KOPT-K1 (cell line): ENCODE results near the gene KYAT1.

Experiments used
- H3K27ac ChIP-seq: fragments of 200-600 bp; sonication (generic); 2 replicates; pipeline ENCODE4 v1.5.1; 2016; ENCODE audit warnings: antibody characterized with exemption, mild to moderate bottlenecking, low read depth, low read length; ENCODE audit not compliant: poor library complexity, severe bottlenecking
- H3K36me3 ChIP-seq: fragments of 200-600 bp; sonication (generic); 2 replicates; pipeline ENCODE4 v1.5.1; 2017; ENCODE audit warnings: antibody characterized with exemption, mild to moderate bottlenecking, low read length, moderate library complexity; ENCODE audit not compliant: insufficient read depth
- H3K9me3 ChIP-seq: fragments of 200-600 bp; sonication (generic); 2 replicates; pipeline ENCODE4 v1.5.1; 2017; ENCODE audit warnings: antibody characterized with exemption, low read length, mild to moderate bottlenecking; ENCODE audit not compliant: insufficient read depth, poor library complexity, severe bottlenecking

The KYAT1 gene

GRCh38 chr9:128913048-128913900 is 31.5 kb upstream of the KYAT1 start:
- Histone ChIP-seq H3K27ac (no peak overlapping the region), H3K36me3 (peaks cover 73% of the 10 kb centered on the region)

DNA sequence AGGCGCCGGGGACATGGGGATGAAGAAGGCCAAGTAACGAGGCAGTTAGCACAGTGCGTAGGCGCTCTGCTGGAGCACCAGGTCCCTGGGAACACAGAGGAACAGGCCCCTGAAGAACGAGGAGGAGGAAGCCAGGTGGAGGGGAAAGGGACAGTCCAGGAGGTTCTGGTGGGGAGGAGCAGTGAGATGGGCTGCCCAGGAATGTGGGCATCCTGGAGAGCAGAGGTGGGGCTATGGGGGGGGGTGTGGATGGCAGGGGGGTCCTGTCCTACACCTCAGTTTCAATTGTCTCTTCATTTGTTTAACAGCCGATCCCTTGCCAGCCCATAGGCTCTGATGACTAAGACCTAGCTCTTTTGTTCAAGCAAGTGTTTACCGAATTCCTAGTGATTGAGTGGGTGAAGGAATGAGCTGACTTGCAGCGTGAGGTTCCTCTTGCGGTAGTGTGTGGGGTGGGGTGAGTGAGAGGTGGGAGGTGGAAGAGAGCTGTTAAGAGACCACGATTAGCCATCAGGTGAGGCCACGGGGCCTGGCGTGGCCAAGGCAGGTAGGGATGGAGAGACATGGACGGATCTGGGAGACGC is 30.6 kb upstream of the KYAT1 start:
- peaks cover 73% of the 10 kb centered on the region for H3K36me3 ChIP-seq
- no peak overlapping the region for H3K27ac ChIP-seq
- H3K9me3 ChIP-seq = no peaks in the 10 kb centered on the region

More at GRCh38 chr9:128913048-128913900, 31.5 kb upstream of the KYAT1 start:
- H3K9me3 ChIP-seq = no peaks in the 10 kb centered on the region

- Histone ChIP-seq H3K27ac (no peak overlapping the region), H3K36me3 (peaks cover 75% of the 10 kb centered on the region), H3K9me3 (no peaks in the 10 kb centered on the region)
Measured at GRCh38 chr9:128911529-128912035, 29.8 kb upstream of the KYAT1 start.

GRCh38 chr9:128910906-128911305 is 29.2 kb upstream of the KYAT1 start:
- Histone ChIP-seq H3K36me3 (peaks cover 70% of the 10 kb centered on the region), H3K9me3 (no peaks in the 10 kb centered on the region), H3K27ac (no peak overlapping the region)

GRCh38 chr9:128909859-128910258 is 28.1 kb upstream of the KYAT1 start:
- Histone ChIP-seq H3K9me3 (no peaks in the 10 kb centered on the region), H3K36me3 (peaks cover 69% of the 10 kb centered on the region), H3K27ac (no peak overlapping the region)

DNA sequence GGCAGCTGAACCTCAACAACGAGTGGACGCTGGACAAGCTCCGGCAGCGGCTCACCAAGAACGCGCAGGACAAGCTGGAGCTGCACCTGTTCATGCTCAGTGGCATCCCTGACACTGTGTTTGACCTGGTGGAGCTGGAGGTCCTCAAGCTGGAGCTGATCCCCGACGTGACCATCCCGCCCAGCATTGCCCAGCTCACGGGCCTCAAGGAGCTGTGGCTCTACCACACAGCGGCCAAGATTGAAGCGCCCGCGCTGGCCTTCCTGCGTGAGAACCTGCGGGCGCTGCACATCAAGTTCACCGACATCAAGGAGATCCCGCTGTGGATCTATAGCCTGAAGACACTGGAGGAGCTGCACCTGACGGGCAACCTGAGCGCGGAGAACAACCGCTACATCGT is 26.6 kb upstream of the KYAT1 start:
- H3K9me3 ChIP-seq = no peaks in the 10 kb centered on the region
- peaks cover 56% of the 10 kb centered on the region for H3K36me3 ChIP-seq

GRCh38 chr9:128906741-128907140 is 25.0 kb upstream of the KYAT1 start:
- H3K9me3 ChIP-seq = no peaks in the 10 kb centered on the region
- H3K36me3 ChIP-seq = peaks cover 43% of the 10 kb centered on the region
- no peak overlapping the region for H3K27ac ChIP-seq

More for the DNA sequence above, 26.6 kb upstream of the KYAT1 start:
- no peak overlapping the region for H3K27ac ChIP-seq

- peaks cover 42% of the 10 kb centered on the region for H3K36me3 ChIP-seq
- no peaks in the 10 kb centered on the region for H3K9me3 ChIP-seq
- H3K27ac ChIP-seq = no peak overlapping the region
Measured at GRCh38 chr9:128905964-128906363, 24.2 kb upstream of the KYAT1 start.

DNA sequence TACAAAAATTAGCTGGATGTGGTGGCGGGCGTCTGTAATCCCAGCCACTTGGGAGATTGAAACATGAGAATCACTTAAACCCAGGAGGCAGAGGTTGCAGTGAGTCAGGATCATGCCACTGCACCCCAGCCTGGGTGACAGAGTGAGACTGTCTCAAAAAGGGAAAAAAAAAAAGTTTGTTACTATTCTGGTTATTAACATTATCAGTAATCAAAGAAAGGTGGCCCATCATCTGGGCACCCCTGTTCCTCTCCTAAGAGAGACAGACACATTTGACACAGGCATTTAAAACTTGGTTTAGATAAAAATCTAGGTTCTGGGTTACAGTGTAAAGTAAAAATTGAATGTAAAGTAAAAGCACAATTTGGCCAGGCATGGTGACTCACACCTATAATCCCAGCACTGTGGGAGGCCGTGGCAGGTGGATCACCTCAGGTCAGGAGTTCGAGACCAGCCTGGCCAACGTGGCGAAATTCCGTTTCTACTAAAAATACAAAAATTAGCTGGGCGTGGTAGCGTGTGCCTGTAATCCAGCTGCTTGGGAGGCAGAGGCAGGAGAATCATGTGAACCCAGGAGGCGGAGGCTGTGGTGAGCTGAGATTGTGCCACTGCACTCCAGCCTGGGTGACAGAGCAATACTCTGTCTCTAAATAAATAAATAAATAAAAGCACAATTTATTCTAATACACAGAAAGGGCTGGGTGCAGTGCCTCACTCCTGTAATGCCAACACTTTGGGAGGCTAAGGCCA is 22.3 kb upstream of the KYAT1 start:
- Histone ChIP-seq H3K9me3 (no peaks in the 10 kb centered on the region), H3K27ac (no peak overlapping the region), H3K36me3 (peaks cover 26% of the 10 kb centered on the region)

GRCh38 chr9:128903079-128903461 is 21.3 kb upstream of the KYAT1 start:
- H3K9me3 ChIP-seq = no peaks in the 10 kb centered on the region
- peak overlapping the region; percentile 84 for H3K27ac ChIP-seq
- peaks cover 22% of the 10 kb centered on the region for H3K36me3 ChIP-seq

- no peaks in the 10 kb centered on the region for H3K9me3 ChIP-seq
- peak overlapping the region; percentile 84 for H3K27ac ChIP-seq
- H3K36me3 ChIP-seq = peaks cover 17% of the 10 kb centered on the region; the same call in 1 of the 2 replicates
Measured at GRCh38 chr9:128902351-128903078, 20.8 kb upstream of the KYAT1 start.

- peak overlapping the region; percentile 84 for H3K27ac ChIP-seq
- H3K36me3 ChIP-seq = peaks cover 17% of the 10 kb centered on the region; the same call in 1 of the 2 replicates
- no peaks in the 10 kb centered on the region for H3K9me3 ChIP-seq
Measured at GRCh38 chr9:128901822-128902221, 20.1 kb upstream of the KYAT1 start.

GRCh38 chr9:128901379-128901778 is 19.6 kb upstream of the KYAT1 start:
- Histone ChIP-seq H3K27ac (peak overlapping the region; percentile 84), H3K9me3 (no peaks in the 10 kb centered on the region), H3K36me3 (peaks cover 15% of the 10 kb centered on the region; the same call in 1 of the 2 replicates)

DNA sequence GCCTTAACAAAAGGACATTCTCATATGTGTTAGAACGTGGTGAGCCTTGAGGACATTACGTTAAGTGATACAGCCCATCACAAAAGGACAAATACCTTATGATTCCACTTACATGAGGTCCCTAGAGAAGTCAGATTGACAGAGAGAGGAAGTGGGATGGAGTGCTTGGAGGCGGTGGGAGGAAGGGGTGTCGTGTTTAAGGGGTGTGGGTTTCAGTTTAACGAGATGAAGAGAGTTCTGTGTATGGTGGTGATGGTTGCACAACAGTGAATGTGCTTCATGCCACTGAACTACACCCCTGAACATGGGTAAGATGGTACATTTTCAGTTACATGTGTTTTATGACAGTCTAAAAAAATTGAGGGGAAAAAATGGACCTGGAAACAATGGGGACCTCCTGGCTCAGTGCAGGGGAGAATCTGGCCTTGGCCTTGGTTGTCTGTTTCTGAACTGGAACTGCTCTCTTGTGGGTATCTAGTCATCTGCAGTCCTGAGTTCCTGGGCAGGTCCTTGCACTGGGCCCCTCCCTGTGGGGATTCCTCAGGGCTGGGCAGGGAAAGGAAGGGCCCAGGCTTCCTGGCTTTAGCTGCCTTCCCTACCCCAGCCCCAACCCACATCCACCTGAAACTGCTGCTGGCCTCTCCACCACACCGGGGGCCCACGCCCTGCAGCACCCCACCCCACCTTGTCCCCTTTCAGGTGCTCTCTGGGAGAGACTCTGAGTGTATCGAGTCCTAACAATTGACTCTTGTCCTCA is 18.0 kb upstream of the KYAT1 start:
- Histone ChIP-seq H3K36me3 (peaks cover 25% of the 10 kb centered on the region; the same call in 1 of the 2 replicates), H3K27ac (peak overlapping the region; percentile 57), H3K9me3 (no peaks in the 10 kb centered on the region)
